ENCODE results near the gene SLC25A4. TPM values are rescaled to one million over a fixed set of nuclear protein-coding genes. Genes with fewer than 3 reads are reported as not detected.
"Not testable (repeated sequence)": the region's sequence is repeated elsewhere in the genome, so short reads cannot be mapped to it uniquely, and the experiment has no call there.

Gene SLC25A4
- total RNA-seq, 6 experiments from 2014 or later = 8.8 to 16.3 (median 10.3) TPM

DNA sequence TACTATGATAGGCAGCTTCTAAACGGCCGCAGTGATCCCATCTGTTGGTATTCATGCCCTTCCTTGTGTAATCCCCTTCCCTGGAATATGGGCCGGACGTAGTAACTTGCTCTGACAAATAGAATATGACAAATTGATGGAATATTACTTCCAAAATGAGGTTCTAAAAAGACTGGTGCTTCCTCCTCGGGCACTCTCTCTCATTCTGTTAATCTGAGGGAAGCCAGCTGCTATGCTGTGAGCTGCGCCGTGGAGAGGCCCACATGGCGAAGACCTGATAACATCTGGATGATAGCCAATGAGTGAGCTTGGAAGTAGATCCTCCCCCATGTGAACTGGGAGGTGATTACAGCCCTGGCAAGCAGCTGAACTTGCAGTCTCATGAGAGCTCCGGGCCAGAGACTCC, 27.2 kb upstream of the SLC25A4 start:
- peaks cover 52% of the 10 kb centered on the region for H3K4me1 Mint-ChIP-seq (ENCODE audit: low read depth)
- H3K9me3 Mint-ChIP-seq = no peaks in the 10 kb centered on the region
- peak; percentile 80 for DNase-seq
- H3K27me3 Mint-ChIP-seq (ENCODE audit: insufficient read depth) = no peaks in the 10 kb centered on the region; the same call in none of the 2 replicates
- TF ChIP-seq, protein P1, sequence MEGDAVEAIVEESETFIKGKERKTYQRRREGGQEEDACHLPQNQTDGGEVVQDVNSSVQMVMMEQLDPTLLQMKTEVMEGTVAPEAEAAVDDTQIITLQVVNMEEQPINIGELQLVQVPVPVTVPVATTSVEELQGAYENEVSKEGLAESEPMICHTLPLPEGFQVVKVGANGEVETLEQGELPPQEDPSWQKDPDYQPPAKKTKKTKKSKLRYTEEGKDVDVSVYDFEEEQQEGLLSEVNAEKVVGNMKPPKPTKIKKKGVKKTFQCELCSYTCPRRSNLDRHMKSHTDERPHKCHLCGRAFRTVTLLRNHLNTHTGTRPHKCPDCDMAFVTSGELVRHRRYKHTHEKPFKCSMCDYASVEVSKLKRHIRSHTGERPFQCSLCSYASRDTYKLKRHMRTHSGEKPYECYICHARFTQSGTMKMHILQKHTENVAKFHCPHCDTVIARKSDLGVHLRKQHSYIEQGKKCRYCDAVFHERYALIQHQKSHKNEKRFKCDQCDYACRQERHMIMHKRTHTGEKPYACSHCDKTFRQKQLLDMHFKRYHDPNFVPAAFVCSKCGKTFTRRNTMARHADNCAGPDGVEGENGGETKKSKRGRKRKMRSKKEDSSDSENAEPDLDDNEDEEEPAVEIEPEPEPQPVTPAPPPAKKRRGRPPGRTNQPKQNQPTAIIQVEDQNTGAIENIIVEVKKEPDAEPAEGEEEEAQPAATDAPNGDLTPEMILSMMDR (IDR thresholded peaks at IDR 0.05) = no peak
- no peak overlapping the region; the same call in 1 of the 2 replicates for H3K4me3 Mint-ChIP-seq
- H3K36me3 Mint-ChIP-seq (ENCODE audit: low read depth) = no peaks in the 10 kb centered on the region
- H3K27ac Mint-ChIP-seq = no peak overlapping the region

DNA sequence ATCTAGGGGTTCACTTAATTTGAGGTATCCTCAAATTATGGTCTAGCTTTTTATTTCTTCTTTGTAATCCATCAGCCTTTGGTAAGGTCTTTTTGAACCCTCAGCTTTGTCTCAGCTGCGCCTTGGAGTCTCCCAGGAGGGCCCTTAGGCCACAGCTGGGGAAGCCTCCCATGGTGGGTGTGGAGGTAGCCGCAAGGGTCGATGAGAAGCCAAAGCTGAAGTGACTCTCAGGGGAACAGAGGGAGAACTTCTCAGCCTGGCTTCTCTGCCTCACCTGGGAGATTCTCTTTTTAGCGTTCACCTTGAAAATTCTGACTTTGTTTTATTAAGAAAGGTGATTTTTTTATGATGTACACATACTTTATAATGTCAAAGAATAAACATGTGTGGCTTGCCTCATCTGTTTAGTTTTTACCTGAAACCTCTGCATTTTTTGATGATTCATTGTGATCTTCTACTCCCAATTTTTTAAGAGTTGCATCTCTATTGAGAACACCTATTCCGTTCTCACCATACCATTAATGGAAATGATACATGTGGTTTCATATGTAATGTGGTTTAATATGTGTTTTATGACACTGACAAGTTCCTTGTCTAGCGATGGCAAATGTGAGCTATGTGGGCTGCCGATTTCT, 25.6 kb upstream of the SLC25A4 start:
- no peak overlapping the region for H3K27ac Mint-ChIP-seq
- no peak overlapping the region for H3K4me3 Mint-ChIP-seq
- H3K9me3 Mint-ChIP-seq = no peaks in the 10 kb centered on the region
- TF ChIP-seq, protein P1 (IDR thresholded peaks at IDR 0.05) = no peak
- DNase-seq = no peak
- peaks cover 38% of the 10 kb centered on the region for H3K4me1 Mint-ChIP-seq (ENCODE audit: low read depth)
- H3K27me3 Mint-ChIP-seq (ENCODE audit: insufficient read depth) = peaks cover 5% of the 10 kb centered on the region
- H3K36me3 Mint-ChIP-seq (ENCODE audit: low read depth) = no peaks in the 10 kb centered on the region

DNA sequence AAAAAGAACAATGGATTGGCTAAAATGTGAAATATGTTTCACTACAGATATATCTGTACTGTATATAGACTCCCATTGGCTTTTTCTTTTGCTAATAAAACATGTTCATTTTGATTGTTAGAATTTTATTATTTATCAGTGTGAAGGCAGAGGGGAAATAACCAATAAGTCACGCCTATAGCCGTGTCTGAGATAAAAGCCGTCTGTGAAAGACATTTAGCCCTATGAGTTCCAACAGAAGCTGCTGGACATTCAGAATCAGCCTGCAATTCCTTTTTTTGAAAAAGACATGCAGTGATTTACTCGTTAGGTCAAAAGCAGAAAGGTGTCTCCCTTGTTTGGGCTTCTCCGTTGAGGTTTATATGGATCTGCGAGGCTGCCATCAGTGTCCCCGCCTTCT, 24.2 kb upstream of the SLC25A4 start:
- Mint-ChIP-seq H3K27ac (no peak overlapping the region), H3K4me3 (no peak overlapping the region), H3K9me3 (no peaks in the 10 kb centered on the region), H3K27me3 (ENCODE audit: insufficient read depth) (peaks cover 11% of the 10 kb centered on the region), H3K4me1 (ENCODE audit: low read depth) (peaks cover 34% of the 10 kb centered on the region), H3K36me3 (ENCODE audit: low read depth) (no peaks in the 10 kb centered on the region)
- DNase-seq = no peak
- TF ChIP-seq, protein P1 (IDR thresholded peaks at IDR 0.05) = no peak

DNA sequence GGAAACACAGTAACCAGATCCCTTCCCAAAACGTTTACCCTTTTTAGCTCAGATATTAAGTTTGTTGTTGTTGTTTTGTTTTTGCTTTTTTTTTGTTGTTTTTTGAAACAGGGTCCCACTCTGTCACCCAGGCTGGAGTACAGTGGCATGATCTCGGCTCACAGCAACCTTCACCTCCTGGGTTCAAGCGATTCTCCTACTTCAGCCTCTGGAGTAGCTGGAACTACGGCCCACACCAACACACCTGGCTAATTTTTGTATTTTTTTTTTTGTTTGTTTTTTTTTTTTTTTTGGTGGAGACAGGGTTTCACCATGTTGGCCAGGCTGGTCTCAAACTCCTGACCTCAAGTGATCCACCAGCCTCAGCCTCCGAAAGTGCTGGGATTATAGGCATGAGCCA, 23.6 kb upstream of the SLC25A4 start:
- H3K27ac Mint-ChIP-seq, DNase-seq: not testable (repeated sequence)

DNA sequence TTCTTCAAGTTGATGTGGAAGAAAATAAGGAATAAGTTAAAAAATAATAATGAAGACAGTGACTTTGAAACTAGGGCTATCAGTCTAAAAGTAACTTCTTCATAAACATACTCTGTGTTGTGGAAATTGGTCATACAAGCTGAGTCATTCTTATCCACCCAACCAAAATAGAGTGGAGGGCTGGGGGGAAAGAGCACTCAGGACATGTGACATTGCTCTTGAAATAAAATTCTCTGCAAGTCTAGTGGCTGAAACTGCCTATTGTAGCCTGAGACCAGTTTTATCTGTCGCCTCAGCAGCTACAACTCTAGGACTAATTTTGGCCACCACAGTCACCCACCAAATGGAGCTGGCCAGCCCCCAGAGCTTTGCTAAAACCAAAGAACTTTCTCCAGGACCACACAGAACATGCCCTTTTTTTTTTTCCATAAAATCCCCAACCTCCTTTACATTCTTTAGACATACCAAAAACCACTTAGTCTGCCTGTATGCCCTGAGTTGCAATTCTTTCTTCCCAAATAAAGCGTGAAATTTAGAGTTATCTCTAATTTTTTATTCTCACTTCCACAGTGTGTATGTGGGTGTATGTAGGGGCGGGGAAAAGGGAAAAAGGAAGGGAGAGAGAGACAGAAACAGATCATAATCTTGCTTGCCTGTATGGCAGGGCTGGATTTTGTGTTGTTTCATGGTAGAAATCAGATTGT, 23.0 kb upstream of the SLC25A4 start:
- H3K4me1 Mint-ChIP-seq (ENCODE audit: low read depth) = peaks cover 27% of the 10 kb centered on the region
- peaks cover 14% of the 10 kb centered on the region for H3K27me3 Mint-ChIP-seq (ENCODE audit: insufficient read depth)
- H3K4me3 Mint-ChIP-seq = no peak overlapping the region
- TF ChIP-seq, protein P1 (IDR thresholded peaks at IDR 0.05) = no peak
- DNase-seq = no peak
- H3K9me3 Mint-ChIP-seq = no peaks in the 10 kb centered on the region
- no peak overlapping the region for H3K27ac Mint-ChIP-seq
- H3K36me3 Mint-ChIP-seq (ENCODE audit: low read depth) = no peaks in the 10 kb centered on the region

More for the DNA sequence above, 23.6 kb upstream of the SLC25A4 start:
- H3K9me3 Mint-ChIP-seq; H3K4me3 Mint-ChIP-seq; H3K36me3 Mint-ChIP-seq (ENCODE audit: low read depth): not testable (repeated sequence)
- Mint-ChIP-seq H3K4me1 (ENCODE audit: low read depth) (peaks cover 28% of the 10 kb centered on the region), H3K27me3 (ENCODE audit: insufficient read depth) (peaks cover 11% of the 10 kb centered on the region)

DNA sequence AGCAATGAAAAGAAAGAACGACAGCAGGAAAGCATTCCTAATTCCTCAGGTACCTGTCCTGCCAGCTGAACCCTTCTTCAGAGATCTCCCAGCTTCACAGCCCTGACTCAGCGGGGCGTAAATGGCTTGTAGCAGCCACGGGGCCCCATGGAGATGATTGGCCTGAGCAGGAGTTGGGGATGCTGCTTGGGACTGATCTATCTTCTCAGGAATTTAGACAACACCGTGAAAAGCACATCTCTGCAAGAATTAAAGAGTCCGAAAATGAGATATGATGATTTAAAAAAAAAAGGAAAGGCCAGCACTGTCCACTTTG, 22.5 kb upstream of the SLC25A4 start:
- no peak for DNase-seq
- Mint-ChIP-seq H3K27me3 (ENCODE audit: insufficient read depth) (peaks cover 14% of the 10 kb centered on the region), H3K27ac (no peak overlapping the region), H3K4me3 (no peak overlapping the region), H3K36me3 (ENCODE audit: low read depth) (no peaks in the 10 kb centered on the region), H3K4me1 (ENCODE audit: low read depth) (peaks cover 26% of the 10 kb centered on the region), H3K9me3 (no peaks in the 10 kb centered on the region)
- TF ChIP-seq, protein P1 (IDR thresholded peaks at IDR 0.05) = no peak

Measured in HFFc6 (cell line).